BLaER1 (cell line): Measurements from ENCODE around the gene ZG16.
A peak's percentile ranks its signal among the peaks of the same experiment; 100 is the strongest.
"Not testable (repeated sequence)": the region's sequence is repeated elsewhere in the genome, so short reads cannot be mapped to it uniquely, and the experiment has no call there.

Source experiments
- H3K27ac ChIP-seq: shearing (Covaris generic); formaldehyde crosslinking; 2 replicates; pipeline ENCODE4 v1.8.1; 2022
- H3K27me3 ChIP-seq: shearing (Covaris generic); formaldehyde crosslinking; 2 replicates; pipeline ENCODE4 v1.8.1; 2022
- H3K36me3 ChIP-seq: shearing (Covaris generic); formaldehyde crosslinking; 2 replicates; pipeline ENCODE4 v1.8.1; 2022
- H3K4me1 ChIP-seq: shearing (Covaris generic); formaldehyde crosslinking; 2 replicates; pipeline ENCODE4 v1.8.1; 2022
- H3K4me2 ChIP-seq: shearing (Covaris generic); formaldehyde crosslinking; 2 replicates; pipeline ENCODE4 v1.8.1; 2022
- H3K4me3 ChIP-seq: shearing (Covaris generic); formaldehyde crosslinking; 2 replicates; pipeline ENCODE4 v1.8.1; 2022
- H3K9ac ChIP-seq: shearing (Covaris generic); formaldehyde crosslinking; 2 replicates; pipeline ENCODE4 v1.8.1; 2022
- H3K9me3 ChIP-seq: shearing (Covaris generic); formaldehyde crosslinking; 2 replicates; pipeline ENCODE4 v1.8.1; 2022
- H4K20me1 ChIP-seq: shearing (Covaris generic); formaldehyde crosslinking; 2 replicates; pipeline ENCODE4 v1.8.1; 2022
- Cebpa-rat ChIP-seq: shearing (Covaris generic); IDR thresholded peaks from 2 replicates; pipeline ENCODE4 v1.8.1; 2022

ZG16 gene

GRCh38 chr16:29777576-29778350 is at the start of gene ZG16:
ZG16 (plus strand) TSS chr16:29778256; CDS start chr16:29779267, 1,011 bp downstream.
- H3K9me3 ChIP-seq = no peaks in the 10 kb centered on the region
- H3K36me3 ChIP-seq = no peaks in the 10 kb centered on the region
- TF ChIP-seq Cebpa-rat = no peak
- no peaks in the 10 kb centered on the region for H4K20me1 ChIP-seq
- no peak within 1 kb of the TSS for H3K27ac ChIP-seq
- no peak within 1 kb of the TSS for H3K4me3 ChIP-seq
- no peaks in the 10 kb centered on the region for H3K4me1 ChIP-seq
- H3K27me3 ChIP-seq = no peaks in the 10 kb centered on the region
- H3K9ac ChIP-seq = no peak within 1 kb of the TSS
- H3K4me2 ChIP-seq = no peak within 1 kb of the TSS

GRCh38 chr16:29729116-29729521 is 48.9 kb upstream of the ZG16 start:
- H3K36me3 ChIP-seq = no peaks in the 10 kb centered on the region
- TF ChIP-seq Cebpa-rat = no peak

GRCh38 chr16:29730649-29731048 is 47.4 kb upstream of the ZG16 start:
- Histone ChIP-seq H3K9ac (no peak overlapping the region), H3K9me3 (peaks cover 8% of the 10 kb centered on the region; the same call in 1 of the 2 replicates), H3K4me1 (peaks cover 67% of the 10 kb centered on the region), H3K4me3 (no peak overlapping the region), H3K27ac (peak overlapping the region; percentile 31; the same call in 1 of the 2 replicates), H3K4me2 (peak overlapping the region; percentile 77), H3K27me3 (no peaks in the 10 kb centered on the region), H4K20me1 (no peaks in the 10 kb centered on the region), H3K36me3 (no peaks in the 10 kb centered on the region)
- no peak for TF ChIP-seq Cebpa-rat

More at GRCh38 chr16:29729116-29729521, 48.9 kb upstream of the ZG16 start:
- Histone ChIP-seq H4K20me1 (no peaks in the 10 kb centered on the region), H3K27ac (no peak overlapping the region), H3K27me3 (no peaks in the 10 kb centered on the region), H3K4me1 (peaks cover 80% of the 10 kb centered on the region), H3K9me3 (peaks cover 8% of the 10 kb centered on the region; the same call in 1 of the 2 replicates), H3K4me2 (peak overlapping the region; percentile 77), H3K4me3 (no peak overlapping the region), H3K9ac (no peak overlapping the region)

- not testable (repeated sequence) for H3K36me3 ChIP-seq
Observed at GRCh38 chr16:29731768-29732601, 46.1 kb upstream of the ZG16 start.

GRCh38 chr16:29734786-29735185 is 43.3 kb upstream of the ZG16 start:
- no peak overlapping the region for H3K4me2 ChIP-seq
- H3K4me3 ChIP-seq = no peak overlapping the region
- H3K9ac ChIP-seq = no peak overlapping the region
- H3K27ac ChIP-seq = no peak overlapping the region
- no peaks in the 10 kb centered on the region for H3K27me3 ChIP-seq
- peaks cover 71% of the 10 kb centered on the region for H3K4me1 ChIP-seq
- no peaks in the 10 kb centered on the region for H4K20me1 ChIP-seq
- TF ChIP-seq Cebpa-rat = no peak
- H3K9me3 ChIP-seq = peaks cover 8% of the 10 kb centered on the region; the same call in 1 of the 2 replicates
- H3K36me3 ChIP-seq = no peaks in the 10 kb centered on the region

More at GRCh38 chr16:29731768-29732601, 46.1 kb upstream of the ZG16 start:
- Histone ChIP-seq H3K4me1 (peaks cover 71% of the 10 kb centered on the region), H3K4me2 (peak overlapping the region; percentile 77)
- not testable (repeated sequence) for H4K20me1 ChIP-seq, H3K27me3 ChIP-seq, H3K9me3 ChIP-seq, H3K9ac ChIP-seq, H3K4me3 ChIP-seq, H3K27ac ChIP-seq

- Histone ChIP-seq H3K4me3 (no peak overlapping the region), H3K27ac (no peak overlapping the region), H3K36me3 (peaks cover 4% of the 10 kb centered on the region), H3K27me3 (no peaks in the 10 kb centered on the region), H3K9me3 (peaks cover 8% of the 10 kb centered on the region; the same call in 1 of the 2 replicates), H3K9ac (no peak overlapping the region), H3K4me1 (peaks cover 69% of the 10 kb centered on the region), H4K20me1 (no peaks in the 10 kb centered on the region), H3K4me2 (peak overlapping the region; percentile 65)
- TF ChIP-seq Cebpa-rat = no peak
Observed at GRCh38 chr16:29736112-29736511, 41.9 kb upstream of the ZG16 start.

GRCh38 chr16:29736764-29737163 is 41.3 kb upstream of the ZG16 start:
- Histone ChIP-seq H3K4me1 (peaks cover 69% of the 10 kb centered on the region), H3K27ac (no peak overlapping the region), H3K4me2 (peak overlapping the region; percentile 65; the same call in 1 of the 2 replicates), H3K36me3 (peaks cover 10% of the 10 kb centered on the region), H3K4me3 (no peak overlapping the region), H3K27me3 (no peaks in the 10 kb centered on the region), H4K20me1 (no peaks in the 10 kb centered on the region), H3K9me3 (peaks cover 8% of the 10 kb centered on the region; the same call in 1 of the 2 replicates), H3K9ac (no peak overlapping the region)
- no peak for TF ChIP-seq Cebpa-rat

- no peak overlapping the region for H3K4me3 ChIP-seq
- H3K4me1 ChIP-seq = peaks cover 70% of the 10 kb centered on the region
- H3K36me3 ChIP-seq = peaks cover 20% of the 10 kb centered on the region
- H3K9ac ChIP-seq = no peak overlapping the region
- peaks cover 6% of the 10 kb centered on the region for H3K9me3 ChIP-seq
- no peak for TF ChIP-seq Cebpa-rat
- no peaks in the 10 kb centered on the region for H4K20me1 ChIP-seq
- peak overlapping the region; percentile 33 for H3K27ac ChIP-seq
- peak overlapping the region; percentile 65 for H3K4me2 ChIP-seq
- no peaks in the 10 kb centered on the region for H3K27me3 ChIP-seq
Observed at GRCh38 chr16:29737713-29738112, 40.3 kb upstream of the ZG16 start.

- H3K9me3 ChIP-seq = peaks cover 7% of the 10 kb centered on the region
- H3K4me2 ChIP-seq = peak overlapping the region; percentile 65
- peak overlapping the region; percentile 33; the same call in 1 of the 2 replicates for H3K27ac ChIP-seq
- no peaks in the 10 kb centered on the region for H3K27me3 ChIP-seq
- H3K4me1 ChIP-seq = peaks cover 78% of the 10 kb centered on the region
- H3K36me3 ChIP-seq = peaks cover 28% of the 10 kb centered on the region
- no peaks in the 10 kb centered on the region for H4K20me1 ChIP-seq
- H3K4me3 ChIP-seq = no peak overlapping the region
- no peak for TF ChIP-seq Cebpa-rat
- H3K9ac ChIP-seq = peak overlapping the region; percentile 39; the same call in 1 of the 2 replicates
Observed at GRCh38 chr16:29738514-29738913, 39.5 kb upstream of the ZG16 start.

- Histone ChIP-seq H3K4me2 (peak overlapping the region; percentile 23; the same call in 1 of the 2 replicates), H3K4me1 (peaks cover 94% of the 10 kb centered on the region), H3K36me3 (peaks cover 40% of the 10 kb centered on the region)
- not testable (repeated sequence) for H3K9ac ChIP-seq, H3K27ac ChIP-seq, H3K4me3 ChIP-seq, H3K27me3 ChIP-seq, H4K20me1 ChIP-seq, H3K9me3 ChIP-seq
Observed at GRCh38 chr16:29739927-29740629, 38.0 kb upstream of the ZG16 start.

GRCh38 chr16:29740630-29741015 is 37.4 kb upstream of the ZG16 start:
- H3K4me2 ChIP-seq = not testable (repeated sequence)

More at GRCh38 chr16:29740630-29741015, 37.4 kb upstream of the ZG16 start:
- H4K20me1 ChIP-seq, H3K27me3 ChIP-seq, H3K9ac ChIP-seq, H3K27ac ChIP-seq, H3K4me3 ChIP-seq, H3K9me3 ChIP-seq: not testable (repeated sequence)
- Histone ChIP-seq H3K36me3 (peaks cover 40% of the 10 kb centered on the region), H3K4me1 (peaks cover 95% of the 10 kb centered on the region)
